ENCODE results near the gene EMD.
"Not testable (repeated sequence)": the region's sequence is repeated elsewhere in the genome, so short reads cannot be mapped to it uniquely, and the experiment has no call there.

EMD gene

DNA sequence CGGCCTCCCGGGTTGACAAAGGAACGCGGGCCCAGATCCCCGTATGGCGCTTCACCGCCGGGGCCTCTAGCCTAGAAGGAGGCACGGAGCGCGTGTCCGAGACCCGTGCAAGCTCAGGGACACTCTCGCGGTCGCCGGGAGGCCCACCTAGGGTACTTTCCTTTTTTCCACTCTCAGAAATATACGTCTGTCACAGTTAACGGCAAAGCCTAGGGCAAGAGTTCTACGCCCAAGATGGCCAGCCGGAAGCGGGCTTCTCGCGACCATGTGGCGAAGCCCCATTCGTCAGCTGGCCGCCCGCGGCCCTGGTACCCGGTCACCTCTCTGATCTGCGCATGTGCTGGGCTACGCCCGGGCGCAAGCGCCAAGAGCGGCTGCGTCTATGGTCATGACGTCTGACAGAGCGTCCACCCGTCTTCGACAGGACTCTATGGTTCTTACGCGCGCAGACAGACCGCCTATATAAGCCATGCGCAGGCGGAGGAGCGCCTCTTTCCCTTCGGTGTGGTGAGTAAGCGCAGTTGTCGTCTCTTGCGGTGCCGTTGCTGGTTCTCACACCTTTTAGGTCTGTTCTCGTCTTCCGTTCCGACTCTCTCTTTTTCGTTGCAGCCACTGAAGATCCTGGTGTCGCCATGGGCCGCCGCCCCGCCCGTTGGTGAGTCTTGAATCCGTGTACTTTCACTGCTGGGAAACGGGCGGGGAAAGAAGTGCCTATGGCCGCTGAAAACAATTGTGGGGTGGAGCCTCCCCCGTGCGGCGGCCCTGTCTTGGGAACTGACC, 19.0 kb downstream of the EMD start, which contains the start of gene RPL10:
Gene RPL10 (plus strand): TSS at position 490 of the 780 bp plus-strand sequence. CDS start 143 bp downstream, at position 633.
- DNase-seq, result peak; percentile 81 to 87

DNA sequence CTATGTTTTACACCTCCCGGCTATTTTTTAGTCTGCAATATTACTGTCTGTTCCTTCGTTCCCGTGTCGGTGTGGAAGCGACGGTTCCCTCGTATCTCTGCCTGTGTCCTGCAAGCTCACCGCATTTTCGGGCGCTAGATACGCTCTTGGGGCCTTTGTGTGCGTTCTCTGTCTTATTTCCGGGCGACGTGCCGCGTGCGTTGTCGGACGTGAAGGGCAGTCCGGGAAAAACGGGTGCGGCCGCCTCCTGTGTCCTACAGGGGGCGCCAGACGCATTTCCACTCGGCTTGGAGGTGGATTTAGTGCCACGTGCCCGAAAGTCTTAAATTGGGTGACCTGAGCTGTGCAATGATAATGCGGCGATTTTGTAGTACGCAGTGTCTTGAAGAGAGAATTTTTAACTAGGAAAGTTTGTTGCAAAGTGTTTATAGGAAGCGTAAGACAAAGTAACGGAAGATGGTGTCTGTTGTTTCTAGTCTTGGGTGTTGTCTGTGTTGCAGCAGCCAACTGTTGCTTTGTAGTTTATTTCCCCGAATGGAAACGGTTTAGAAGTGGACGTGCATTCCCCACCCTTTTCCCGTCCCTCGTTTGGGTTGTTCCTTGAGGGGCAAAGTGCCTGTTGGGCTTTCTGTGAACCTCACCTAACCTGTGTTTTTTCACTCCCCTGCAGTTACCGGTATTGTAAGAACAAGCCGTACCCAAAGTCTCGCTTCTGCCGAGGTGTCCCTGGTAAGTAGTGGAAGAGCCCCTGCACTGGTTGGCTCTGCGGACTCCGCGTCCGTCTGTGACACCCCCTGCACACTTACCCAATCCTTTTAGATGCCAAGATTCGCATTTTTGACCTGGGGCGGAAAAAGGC, 19.8 kb downstream of the EMD start:
- peak; percentile 79 for DNase-seq

DNA sequence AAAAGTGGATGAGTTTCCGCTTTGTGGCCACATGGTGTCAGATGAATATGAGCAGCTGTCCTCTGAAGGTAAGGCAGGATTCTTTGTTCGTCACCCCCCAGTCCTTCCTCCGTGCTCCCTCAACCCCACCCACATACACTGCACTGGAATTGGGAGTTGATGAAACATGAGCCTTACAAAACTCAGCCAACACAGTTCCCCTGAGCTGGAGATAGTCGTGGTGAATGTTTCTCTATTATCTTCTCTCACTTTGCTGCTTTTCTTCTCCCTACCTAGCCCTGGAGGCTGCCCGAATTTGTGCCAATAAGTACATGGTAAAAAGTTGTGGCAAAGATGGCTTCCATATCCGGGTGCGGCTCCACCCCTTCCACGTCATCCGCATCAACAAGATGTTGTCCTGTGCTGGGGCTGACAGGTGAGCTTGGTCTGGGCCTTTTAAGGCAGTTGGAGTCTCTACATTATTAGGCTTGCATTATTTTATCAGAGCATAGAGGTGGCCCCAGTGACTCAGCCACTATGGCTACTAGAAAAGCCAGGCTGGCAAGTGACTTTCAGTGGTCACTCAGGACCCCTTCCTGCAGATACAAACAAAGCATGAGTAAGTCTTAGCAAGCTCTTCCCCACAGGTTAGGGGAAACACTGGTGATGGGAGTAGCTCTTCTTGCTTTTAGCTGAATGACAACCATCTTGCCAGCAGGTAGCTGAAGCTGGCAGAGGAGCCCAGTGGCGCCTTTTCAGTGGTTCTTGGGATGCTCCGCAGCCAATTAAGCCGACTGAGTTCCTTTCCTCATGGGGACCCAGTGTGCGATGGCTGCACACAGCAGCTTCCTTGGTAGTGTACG, 20.7 kb downstream of the EMD start:
- no peak for DNase-seq

DNA sequence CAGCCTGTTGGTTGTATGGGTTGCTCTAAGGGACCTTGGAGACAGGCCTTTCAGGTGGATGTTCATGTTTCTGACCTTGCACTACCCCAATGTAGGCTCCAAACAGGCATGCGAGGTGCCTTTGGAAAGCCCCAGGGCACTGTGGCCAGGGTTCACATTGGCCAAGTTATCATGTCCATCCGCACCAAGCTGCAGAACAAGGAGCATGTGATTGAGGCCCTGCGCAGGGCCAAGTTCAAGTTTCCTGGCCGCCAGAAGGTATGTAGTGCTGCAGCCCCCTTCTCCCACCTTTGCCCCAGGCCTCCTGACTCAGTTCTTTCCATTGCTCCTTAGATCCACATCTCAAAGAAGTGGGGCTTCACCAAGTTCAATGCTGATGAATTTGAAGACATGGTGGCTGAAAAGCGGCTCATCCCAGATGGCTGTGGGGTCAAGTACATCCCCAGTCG, 21.3 kb downstream of the EMD start:
- DNase-seq, result not testable (repeated sequence)

DNA sequence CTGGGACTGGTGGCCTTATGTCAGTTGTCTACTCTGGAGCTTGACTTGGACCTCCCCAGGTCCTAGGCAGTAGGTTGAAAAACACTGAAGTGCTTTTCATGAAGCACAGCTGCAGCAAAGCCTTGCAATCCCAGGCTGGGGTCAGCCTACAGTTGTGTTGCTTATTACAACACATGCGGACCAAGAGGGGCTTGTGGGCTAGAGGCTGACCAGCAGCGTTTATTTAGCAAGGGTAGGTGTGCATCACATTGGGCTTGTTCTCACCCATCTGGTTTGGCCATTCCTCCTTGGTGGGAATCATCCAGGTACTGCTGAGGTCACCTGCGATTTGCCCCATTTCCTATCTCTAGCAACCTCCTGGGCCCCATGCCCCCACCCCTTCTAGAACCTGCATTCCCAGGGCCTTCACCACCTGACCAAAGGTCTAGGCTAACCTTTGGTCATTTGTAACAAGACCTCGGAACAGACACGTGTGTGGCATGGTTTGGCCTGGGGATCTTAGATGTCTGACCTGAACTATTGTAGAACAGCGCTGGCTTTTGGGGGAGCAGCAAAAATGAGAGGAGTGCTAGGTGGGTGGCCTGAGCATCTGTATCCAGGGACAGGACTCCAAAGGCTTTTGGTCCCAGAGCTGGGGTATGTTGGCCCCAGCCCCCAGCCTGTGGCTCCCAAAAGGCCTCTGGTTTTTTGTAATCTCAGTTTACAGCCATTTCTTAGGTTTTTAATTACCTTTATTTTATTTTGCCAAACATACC, 22.1 kb downstream of the EMD start:
- DNase-seq, result no peak

DNA sequence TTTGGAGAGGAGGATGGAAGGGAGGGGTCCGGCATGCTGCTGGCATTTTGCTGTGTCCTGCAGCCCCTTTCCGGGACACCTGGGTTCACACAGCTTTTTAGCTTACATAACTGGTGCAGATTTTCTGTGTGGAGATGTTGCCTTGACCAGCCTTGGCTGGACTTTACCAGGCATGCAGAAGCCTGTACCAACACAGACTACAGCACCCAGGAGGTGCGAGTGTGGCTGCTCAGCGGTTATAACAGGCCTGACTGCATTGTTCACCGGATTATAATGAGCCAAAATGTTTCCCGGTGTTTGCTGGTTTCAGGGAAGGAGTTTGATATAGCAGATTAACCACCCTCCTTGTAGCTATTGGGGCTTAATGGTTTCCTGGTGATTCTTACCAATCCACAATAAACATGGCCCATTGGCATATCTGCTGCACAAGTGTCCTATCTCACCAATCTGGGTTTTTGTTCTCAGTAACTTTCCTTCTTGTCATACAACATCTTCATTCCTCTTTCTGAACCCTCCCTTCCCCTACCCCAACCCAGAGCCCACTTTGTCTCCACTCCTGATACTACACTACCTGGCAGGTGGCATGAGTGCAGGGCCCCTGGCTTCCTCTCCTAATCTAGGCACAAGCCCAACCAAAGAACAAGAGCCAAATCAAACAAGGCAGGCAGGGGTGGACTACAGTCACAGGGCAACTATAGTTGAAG, 23.0 kb downstream of the EMD start:
- DNase-seq, result no peak

DNA sequence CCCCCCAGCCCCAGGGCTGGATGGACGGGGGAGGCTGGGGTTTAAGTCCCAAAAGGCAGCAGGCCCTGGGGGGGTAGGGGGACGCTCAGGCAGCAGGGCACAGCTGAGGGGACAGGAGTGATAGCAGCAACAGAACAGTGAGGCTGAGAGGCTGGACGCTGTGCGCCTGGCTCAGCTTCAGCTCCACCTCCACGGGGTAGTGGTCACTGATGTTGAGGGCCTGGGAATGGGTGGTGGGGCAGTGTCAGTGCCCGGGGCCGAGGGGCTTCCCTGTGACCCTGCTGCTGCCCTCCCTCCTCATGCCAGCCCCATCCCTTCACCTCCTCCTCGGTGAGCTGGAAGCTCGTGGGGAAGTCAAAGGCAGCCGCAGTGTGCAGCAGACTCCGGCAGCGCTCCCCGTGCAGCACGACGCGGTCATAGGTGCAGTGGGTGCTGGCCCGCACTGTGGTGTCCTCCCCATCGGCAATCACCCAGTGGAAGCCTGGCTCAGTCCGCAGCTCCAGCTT, 23.6 kb downstream of the EMD start:
- no peak for DNase-seq

DNA sequence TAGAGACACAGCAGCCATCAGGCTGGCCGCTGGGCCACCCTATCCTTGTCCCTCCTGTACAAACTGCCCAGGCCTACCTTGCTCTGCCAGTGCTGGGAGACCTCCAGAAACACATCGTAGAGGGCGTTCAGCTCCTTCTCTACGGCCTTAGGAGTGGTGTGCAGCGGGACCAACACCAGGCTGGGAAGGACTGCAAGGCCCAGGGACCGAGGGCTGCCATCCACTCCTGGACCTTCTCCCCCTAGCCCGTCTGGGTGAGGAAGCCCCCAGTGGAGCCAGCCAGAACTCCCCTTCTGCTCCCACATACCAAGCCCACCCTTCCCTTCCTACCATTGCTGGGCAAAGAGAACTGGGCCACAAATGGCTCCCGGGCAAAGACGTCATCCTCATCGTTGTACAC, 24.1 kb downstream of the EMD start:
- no peak for DNase-seq

DNA sequence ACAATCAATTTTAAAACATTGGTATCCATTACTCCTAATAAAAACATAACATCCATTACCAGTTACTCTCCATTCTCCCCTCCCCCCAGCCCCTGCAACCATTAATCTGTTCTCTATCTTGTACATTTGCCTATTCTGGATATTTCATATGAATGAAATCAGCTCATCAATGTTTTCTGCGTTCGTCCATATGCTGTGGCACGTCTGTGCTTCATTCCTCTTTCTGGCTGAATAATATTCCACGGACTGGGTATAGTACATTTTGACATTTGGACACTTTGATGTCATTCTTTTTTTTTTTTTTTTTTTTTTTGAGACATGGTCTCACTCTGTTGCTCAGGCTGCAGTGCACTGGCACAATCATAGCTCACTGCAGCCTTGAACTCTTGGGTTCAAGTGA, 24.8 kb downstream of the EMD start:
- DNase-seq, result no peak

DNA sequence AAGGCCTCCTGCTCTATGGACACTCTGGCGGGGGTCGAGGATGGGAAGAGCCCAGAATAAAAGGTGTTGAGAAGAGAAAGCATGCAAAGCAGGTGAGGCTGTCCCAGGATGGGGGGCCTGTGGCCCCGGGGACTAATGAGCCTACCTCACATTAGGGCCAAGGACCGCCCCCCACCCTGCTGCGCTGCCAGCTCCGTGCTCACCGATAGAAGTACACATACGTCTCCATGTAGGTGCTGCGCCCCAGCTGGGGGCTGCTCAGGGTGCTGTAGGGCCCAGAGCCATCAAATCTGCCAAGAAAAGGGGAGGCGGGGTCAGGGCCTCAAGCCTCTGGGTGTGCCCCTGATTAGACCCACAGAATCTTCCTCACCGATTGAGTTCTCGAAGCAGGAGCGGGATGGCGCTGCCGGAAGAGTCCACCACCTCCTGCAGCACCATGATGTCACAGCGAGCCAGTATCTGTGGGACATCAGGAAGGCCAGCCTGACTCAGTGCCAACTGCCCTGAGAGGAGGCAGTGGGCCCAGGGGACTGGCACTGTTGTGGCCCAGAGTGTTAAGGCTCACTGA, 25.6 kb downstream of the EMD start:
- no peak for DNase-seq

DNA sequence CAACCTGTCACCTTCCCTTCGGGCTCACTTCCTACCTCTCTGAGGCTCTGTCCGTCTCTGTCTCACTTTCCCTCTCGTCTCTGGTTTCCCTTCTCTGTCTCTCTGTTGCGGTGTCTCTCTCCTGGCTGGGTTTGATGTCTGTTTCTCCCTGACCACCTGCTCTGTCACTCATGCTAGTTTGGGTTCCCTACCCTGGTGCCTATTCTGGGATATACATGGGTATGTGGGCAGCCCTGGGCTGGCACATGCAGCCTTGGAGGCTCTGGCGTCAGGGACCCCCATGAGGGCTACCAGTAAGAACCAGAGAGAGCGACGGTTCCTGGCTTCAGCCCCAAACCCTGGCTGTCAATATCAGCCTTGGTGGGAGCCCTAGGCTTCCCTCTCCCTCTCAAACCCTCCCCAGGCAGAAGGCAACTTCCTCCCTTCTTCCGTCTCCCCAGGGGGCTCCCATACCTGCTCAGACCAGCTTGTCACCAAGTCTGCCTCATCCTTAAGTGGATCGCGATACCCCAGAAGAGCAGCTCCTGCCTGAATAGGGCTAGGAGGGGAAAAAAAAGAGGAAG, 29.6 kb downstream of the EMD start:
- DNase-seq, result no peak

DNA sequence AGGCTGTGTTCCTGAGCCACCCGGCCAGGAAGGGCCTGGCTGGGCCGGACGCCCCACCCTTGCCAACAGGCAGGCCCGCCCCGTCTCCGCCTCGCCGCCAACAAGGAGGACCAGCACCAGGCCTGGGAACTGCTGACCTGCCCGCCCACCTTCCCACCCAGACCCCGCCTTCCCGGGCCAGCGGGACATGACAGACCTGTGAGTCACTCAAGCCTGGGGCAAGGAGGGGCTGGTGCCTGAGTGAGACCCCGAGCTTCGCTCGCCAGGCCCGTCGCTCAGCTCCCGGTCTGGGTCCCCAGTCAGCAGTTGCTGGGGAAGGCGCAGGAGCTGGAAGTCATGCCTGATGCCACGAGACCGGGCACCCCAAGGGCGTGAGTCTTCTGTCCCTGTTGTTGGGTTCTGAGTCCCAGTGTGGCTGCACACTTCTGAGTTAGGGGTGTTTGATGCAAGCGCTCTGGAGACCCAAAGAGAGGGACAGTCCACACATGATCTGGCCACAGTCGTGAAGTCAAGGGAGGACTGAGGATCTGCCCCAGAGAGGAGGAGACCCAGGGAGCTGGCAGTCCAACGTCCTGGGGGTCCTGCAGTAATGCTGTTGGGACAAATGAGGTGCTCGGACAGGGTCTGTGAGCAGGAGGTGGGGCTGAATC, 30.3 kb downstream of the EMD start, which contains the start of gene DNASE1L1:
Gene DNASE1L1 (minus strand): TSS at position 33 of the 650 bp plus-strand sequence. CDS start 3,686 bp downstream, outside the sequence.
- no peak for DNase-seq

DNA sequence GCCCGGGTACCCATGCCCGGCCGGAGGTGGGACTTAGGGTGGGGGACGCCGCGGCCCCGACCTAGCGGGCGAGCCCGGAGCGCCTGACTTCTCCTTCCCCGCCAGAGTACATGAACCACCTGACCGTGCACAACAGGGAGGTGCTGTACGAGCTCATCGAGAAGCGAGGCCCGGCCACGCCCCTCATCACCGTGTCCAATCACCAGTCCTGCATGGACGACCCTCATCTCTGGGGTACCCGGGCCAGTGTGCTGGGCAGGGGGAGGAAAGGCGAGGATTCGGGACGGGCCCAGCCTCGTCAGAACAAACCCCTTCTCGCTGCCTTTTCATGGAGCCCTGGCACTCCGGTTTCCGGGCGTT, 32.9 kb downstream of the EMD start:
- DNase-seq, result peak in 1 of 2 donors; percentile 47

DNA sequence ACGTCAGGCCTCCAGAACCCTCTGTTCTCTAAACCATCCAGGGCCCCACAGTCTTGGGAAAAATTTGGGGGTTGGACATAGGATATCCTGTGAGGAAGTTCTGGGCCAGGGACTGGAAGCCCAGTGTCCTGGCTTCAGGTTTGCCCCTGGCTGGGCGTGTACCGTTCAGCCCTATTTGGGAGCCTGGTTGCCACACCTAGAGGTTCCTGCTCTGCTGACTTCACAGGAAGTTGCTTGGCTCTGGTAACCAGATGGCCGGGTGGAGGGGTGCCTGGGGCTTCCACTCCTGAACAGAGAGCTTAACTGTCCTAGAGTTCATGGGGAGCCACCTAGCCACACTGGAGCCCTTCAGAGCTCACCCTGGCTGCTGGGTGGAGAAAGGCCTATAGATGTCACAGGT, 33.4 kb downstream of the EMD start:
- no peak for DNase-seq

DNA sequence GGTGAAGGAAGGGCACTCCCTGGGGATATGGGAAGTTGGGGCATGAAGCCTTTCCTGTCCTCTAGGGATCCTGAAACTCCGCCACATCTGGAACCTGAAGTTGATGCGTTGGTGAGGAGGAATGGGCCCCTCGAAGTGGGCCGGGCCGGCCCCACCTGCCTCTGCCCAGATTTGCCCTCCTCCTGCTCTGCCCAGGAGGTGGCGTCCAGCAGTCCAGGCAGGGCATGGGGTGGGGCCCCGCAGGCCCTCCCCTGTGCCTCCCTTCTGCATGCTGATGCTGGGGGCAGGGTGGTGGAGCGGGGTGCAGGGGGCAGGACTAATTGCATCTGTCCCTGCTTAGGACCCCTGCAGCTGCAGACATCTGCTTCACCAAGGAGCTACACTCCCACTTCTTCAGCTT, 34.0 kb downstream of the EMD start:
- DNase-seq, result no peak

DNA sequence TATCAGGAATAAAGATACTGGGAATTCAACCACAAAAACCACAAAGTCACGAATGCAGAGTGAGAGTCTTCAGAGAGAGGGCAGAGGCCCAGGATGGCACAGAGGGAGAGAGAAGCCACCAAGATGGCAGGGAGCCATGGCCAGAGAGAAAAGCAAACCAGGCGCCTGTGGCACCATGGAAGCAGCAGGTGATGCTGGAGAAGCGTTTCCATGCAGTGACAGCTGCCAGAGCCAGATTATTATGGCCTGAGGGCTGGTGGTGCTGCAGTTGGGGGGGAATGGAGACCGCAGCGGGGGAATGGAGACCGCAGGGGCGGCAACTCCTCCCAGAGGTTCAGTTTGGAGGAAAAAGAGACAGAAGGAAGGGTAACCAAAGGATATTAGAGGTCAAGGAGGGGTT, 38.1 kb downstream of the EMD start:
- no peak for DNase-seq

DNA sequence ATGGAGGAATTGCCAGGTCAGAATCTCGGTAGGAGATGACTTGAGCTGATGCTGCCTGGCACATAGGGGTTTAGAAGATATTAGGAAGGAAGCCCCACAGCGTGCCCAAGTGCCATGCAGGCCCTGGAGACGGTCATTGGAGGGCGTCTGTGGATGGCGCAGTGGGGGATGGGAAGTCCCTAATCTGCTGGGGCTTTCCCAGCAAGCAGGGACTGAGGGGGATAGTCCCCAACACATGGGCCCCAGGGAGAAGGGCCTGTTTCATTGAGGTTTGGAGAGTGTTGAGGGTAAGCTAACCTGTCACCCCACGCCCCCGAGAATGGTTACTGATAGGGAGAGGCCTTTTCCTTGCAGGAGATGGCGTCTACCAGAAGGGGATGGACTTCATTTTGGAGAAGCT, 40.1 kb downstream of the EMD start:
- DNase-seq, result no peak

DNA sequence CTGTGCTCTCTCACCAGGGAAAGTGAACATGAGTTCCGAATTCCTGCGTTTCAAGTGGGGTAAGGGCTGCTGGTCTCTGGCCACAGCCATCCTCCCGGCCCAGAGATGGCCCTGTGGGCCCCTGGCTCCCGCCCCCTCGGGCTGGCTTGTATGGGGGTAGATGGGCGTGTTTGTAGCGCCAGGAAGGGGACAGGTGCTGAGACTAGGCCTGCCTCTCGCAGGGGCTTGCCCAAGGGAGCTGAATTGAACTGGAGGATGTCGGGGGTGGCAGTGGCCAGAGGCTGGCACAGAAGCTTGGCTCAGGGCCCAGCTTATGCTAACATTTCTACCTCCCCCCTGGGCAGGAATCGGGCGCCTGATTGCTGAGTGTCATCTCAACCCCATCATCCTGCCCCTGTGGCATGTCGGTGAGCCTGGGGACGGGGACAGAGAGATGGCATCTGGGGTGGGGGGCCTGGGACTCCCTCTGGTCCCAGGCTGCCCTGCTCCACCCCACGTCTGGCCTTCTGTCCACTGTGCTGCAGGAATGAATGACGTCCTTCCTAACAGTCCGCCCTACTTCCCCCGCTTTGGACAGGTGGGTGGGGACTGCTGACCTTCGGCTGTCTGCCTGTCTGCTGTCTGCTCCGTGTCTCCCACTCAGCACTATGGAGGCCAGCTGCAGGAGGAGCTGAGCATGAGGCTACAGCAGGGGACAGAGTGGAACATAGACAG, 40.8 kb downstream of the EMD start:
- no peak for DNase-seq

DNA sequence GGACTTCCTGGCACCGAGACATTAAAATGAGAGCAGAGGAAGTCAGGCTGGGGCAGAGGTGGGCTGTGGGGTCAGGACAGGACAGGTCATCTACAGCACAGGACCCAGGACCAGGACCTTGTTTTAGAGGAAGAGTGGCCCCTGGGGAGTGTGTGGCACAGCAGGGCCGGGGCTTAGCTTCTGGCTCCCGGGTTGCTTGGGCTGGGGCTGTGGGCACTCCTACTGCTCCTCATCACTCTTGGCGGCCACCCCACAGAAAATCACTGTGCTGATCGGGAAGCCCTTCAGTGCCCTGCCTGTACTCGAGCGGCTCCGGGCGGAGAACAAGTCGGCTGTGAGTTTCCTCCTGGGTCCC, 41.3 kb downstream of the EMD start:
- DNase-seq, result no peak
